Measurements from ENCODE around the gene PLSCR5.

PLSCR5 gene

DNA sequence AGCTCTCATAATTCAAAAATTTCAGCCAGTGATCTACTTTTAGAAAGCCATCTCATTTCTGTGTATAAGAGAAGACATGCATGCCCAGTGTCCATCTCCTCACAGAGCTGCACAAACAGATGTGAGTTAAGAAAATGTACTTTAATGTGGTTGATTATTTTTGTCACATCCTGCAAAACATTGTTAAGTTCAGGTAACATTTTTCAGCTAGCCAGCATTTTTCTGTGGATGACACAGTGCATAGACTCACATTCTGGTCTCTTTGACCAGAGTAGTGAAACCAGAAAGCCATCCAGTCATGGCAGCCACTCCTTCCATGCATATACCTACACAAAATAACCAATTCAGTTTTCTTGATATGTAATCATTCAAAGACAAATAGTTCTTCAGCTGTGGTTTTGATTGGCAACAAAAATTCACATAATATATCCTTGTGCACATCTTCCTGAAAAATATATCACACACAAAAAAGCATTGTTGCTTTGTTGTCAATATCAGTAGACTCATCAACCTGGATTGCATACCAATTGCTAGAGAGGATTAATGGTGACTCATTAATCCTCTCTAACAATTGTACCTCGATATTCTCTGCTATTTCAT, 58.7 kb downstream of the PLSCR5 start:
- in situ Hi-C loops (cut with MboI; ENCODE audit: low sequenced_read_pairs), result no loop called here

DNA sequence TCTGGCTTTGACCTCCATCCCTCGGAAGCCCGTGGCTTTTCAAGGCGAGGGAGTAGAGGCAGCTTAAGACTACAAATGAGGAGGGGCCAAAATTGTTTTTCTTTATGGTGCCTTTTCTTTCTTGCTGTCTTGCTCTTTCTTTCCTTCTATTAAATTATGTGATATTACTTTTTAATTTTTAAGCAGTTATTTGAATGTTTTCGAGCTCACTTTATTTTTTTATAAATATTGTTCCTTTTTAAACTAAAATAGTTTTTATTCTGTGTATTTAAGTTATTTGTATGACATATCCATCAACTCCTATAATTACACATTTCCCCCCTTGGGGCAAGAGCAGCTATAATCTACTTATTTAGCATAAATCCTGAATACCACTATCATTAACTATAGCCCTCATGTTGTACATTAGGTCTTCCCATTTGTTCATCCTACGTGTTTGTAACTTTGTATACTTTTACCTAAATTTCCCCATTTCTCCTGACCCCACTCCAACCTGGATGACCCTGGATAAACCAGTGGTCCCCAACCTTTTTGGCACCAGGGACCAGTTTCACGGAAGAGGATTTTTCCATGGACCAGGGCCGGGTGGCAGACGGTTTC, 60.1 kb downstream of the PLSCR5 start:
- in situ Hi-C loops (cut with MboI; ENCODE audit: low sequenced_read_pairs), result no loop called here

DNA sequence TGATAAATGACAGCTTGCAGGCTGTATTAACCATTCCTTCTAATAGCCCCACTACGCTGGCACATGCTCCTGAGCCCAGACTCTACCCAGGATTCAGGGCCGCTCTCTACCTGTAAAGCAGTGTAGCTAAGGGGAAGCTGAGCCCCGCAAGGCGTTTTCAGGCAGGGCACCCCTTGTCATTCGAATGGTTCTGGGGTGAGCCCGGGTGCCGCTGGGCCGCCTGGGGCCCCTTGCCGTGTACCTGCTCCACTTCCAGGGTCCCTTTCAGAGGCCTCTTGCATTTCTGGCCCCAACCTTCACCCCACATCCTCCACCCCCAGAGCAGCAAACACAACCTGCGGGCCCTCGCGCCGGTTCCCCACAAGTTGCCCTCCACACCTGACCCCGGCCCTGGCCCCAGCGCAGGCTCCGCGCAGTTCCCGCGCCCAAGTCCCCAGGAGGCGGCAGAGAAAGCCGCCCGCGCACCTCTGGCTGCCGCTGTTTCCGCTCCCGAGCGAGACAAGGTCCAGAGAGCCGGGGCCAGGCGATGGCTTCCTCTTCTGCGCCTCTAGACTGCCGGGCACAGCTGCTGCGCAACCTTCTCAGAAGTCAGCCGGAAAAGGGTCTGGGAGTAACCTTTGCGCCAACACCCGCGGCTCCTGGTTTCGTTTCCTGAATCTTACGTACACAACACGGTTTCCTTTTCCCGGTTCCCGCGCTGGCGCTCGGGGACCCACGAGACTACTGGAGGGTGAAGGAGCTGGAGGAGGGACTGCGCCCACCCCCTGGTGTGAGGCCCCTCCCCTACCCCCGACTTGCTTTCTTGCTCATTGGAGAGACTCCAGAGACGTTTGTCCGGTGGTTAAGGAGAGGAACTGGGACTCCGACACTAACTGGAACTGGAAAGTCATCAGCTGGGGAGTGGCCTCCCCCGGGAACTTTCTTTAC, 60.9 kb downstream of the PLSCR5 start, which contains the start of gene PLSCR1:
TSS of gene PLSCR1 (minus strand) at position 606 of the 927 bp plus-strand sequence. CDS start 8,055 bp downstream, outside the sequence.
- in situ Hi-C loops (cut with MboI; ENCODE audit: low sequenced_read_pairs), result no loop called here

DNA sequence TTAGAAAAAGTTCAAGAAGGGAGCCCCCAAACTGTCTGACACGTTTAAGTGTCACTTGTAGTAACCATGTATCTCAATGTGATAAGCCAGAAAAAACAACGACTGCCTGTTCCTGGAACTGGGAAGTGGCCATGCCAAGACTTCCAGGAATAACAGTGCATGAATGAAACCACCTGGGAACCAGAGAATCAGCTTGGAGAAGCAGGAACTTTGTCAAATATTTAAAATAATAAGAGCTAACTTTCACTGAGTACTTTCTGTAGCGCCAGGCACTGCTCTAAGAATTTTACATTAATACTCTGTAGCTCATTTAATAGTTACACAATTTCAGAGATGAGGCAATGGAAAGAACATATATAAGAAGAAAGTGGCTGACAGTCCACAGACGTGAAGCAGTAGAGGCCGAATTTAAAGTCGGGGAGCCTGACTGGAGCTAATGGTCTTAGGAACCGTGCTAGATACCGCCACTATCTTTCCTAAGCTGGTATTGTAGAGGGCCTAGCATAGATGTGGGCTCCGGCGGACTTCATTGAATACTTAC, 61.6 kb downstream of the PLSCR5 start:
- in situ Hi-C loops (cut with MboI; ENCODE audit: low sequenced_read_pairs), result no loop called here

DNA sequence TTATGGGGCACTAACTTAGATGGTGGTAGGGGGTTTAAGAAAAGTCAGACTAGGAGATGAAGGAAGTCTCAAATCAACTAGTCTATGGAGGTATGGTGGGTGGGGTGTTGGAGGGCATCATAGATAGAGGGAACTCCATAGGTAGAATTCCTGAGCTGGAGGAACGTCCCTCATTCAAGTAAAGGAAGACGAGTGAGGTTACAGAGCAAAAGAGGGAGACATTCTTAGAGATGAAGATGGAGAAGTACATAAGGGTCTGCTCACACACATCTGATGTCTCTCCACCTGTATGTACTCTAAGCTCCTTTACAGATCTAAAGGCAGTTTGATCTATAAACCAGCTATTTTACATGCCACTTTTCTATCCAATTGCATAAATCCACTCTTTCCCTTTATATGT, 62.2 kb downstream of the PLSCR5 start:
- in situ Hi-C loops (cut with MboI; ENCODE audit: low sequenced_read_pairs), result no loop called here

DNA sequence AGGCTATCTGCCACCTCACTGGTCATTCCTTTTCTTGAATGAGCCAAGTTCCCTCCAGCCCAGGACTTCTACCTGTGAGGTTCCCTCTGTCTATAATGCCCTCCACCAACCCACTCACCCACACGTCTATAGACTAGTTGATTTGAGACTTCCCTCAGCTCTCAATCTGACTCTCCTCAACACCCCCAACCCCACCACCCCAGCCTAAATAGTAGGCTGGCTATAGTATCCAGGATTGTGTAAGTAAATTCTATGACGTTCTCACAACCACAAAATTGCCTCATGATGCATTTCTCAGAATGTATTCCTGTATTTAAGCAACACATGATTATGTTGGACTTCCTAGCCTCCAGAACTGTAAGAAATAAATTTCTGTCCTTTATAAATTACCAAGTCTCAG, 63.0 kb downstream of the PLSCR5 start:
- in situ Hi-C loops (cut with MboI; ENCODE audit: low sequenced_read_pairs), result no loop called here

DNA sequence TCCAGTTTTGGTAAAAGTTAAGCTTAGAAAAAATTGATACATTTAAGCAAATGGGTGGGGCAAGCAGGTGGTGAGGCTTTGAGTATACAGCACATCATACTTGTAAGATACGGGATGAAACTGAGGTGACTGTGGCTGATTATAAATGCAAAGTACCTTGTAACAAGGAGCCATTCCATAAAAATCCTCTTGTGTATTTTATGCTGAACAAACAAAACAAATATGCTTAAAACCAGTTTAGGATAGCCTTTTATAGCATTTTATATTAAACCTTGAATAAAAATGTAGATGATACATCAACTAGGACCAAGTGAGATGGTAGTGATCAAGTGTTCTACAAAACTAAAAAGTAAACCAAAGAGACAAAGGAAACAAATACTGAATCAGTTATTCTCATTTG, 64.2 kb downstream of the PLSCR5 start:
- in situ Hi-C loops (cut with MboI; ENCODE audit: low sequenced_read_pairs), result no loop called here

DNA sequence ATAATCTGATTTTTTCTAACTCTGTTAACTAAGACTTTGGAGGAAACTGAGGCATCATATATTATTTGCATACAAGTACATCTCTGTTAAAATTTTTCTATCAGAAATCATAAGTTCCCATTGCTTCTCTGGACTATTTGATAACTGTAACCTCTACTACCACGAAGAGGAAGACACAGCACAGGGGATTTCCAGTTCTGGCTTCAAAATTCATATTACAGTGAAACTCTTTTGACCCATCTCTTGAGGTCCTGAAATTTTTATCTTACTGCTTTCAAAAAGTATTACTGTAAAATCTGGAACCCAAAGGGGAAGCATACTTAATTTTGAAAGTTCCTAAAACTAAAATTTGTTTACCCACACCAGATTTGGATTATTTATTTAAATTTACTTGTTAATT, 64.9 kb downstream of the PLSCR5 start:
- in situ Hi-C loops (cut with MboI; ENCODE audit: low sequenced_read_pairs), result no loop called here

DNA sequence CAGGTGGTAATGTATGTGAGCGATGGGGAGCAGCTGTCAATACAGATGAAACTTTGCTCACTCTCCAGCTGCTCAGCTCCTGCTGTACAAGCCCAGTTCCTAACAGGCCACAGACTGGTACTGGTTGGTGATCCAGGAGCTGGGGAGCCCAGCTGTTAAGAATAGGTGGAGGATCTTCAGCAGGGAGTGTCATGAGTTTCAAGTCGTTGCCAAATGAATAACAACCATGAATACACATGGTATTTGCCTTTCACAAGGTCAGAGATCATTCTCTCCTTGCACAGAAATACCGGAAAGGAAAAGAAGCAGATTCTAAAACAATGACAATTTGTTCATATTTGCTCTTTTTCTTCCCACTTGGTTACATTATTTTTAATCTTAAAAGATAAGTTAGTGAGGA, 65.8 kb downstream of the PLSCR5 start:
- in situ Hi-C loops (cut with MboI; ENCODE audit: low sequenced_read_pairs), result no loop called here

DNA sequence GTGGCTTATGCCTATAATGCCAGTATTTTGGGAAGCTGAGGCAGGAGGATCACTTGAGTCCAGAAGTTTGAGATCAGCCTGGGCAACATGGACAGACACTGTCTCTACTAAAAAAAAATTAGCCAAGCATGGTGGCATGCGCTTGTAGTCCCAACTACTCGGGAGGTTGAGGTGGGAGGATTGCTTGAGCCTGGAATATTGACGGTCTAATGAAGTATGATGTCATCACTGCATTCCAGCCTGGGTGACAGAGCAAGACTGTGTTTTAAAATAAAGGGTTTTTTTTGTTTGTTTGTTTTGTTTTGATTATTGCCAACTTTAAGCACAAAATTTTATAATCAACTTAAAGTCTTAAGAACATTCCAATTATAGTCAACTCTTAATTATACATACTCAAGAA, 67.5 kb downstream of the PLSCR5 start:
- in situ Hi-C loops (cut with MboI; ENCODE audit: low sequenced_read_pairs), result no loop called here

DNA sequence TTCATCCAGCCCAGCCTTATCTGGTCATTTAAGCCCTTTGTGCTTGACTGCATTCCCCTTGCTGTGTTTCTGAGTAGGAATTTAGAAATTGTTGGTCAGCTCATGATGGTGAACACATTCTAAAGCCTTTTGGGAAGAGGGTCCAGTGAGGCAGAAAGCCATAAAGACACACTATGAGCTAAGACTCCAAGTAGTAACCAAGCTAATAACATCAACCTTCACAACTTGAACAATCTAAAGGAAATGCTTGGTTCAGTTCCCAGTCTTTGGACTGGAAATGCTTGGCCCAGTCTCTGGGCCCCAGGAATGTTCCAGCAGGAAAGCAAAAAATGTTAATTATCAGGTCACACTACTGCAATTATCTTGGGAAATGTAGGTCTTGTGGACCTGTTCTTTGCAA, 68.5 kb downstream of the PLSCR5 start:
- in situ Hi-C loops (cut with MboI; ENCODE audit: low sequenced_read_pairs), result no loop called here

Data from HL-60/S4 treated with phorbol 12-myristate 13-acetate at 8.2 ng/mL for 4 days and 3 days (cell line).